Measurements from ENCODE around the gene HPS4. TPM values are rescaled to one million over a fixed set of nuclear protein-coding genes. Genes with fewer than 3 reads are reported as not detected.

HPS4 gene
- total RNA-seq, 2 experiments from 2014 or later, result 77.4 to 89.6 TPM

DNA sequence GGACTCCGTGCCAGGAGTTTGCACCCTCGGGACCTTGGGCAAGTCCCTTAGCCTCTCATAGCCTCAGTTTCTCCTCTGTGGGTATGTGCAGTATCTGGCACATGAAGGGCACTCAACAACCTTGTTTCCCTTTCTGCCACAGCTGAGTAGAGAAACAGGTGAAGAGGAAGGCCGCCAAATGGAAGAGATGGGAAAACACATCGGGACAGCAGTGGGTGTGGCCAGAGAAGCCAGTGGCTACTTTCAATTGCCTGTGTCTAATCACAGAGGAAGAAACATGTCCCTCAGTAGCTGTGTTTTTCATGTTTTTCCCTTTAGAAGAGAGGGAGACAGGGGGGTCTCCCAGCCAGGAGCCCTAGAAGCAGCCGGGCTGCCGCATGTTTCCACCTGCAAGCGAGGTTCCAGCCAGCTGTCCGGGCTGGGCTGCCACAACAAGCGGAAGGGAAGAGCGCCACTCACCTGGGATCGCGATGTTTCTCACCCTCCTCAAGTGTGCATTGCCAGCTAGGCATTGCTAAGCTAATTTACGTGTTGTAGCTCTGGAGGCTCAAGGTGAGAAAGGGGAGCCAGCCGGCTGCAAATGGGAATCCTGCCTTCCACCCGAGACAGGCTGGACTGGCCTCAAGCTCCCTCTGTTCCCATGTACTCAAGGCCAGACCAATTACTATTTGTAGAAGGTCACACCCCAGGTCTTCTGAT is 37.9 kb downstream of the HPS4 start:
- H3K36me3 ChIP-seq (ENCODE audit: insufficient read depth, low read length), result peaks cover 10% of the 10 kb centered on the region; the same call in 1 of the 2 replicates
- no TSS peak for BruUV-seq (replicated peaks)
- H2AFZ ChIP-seq (ENCODE audit: low read length), result no peak overlapping the region
- intact Hi-C loops (cut with micrococcal nuclease; ENCODE audit: unreplicated experiment), result no loop called here
- TF ChIP-seq, protein P1, sequence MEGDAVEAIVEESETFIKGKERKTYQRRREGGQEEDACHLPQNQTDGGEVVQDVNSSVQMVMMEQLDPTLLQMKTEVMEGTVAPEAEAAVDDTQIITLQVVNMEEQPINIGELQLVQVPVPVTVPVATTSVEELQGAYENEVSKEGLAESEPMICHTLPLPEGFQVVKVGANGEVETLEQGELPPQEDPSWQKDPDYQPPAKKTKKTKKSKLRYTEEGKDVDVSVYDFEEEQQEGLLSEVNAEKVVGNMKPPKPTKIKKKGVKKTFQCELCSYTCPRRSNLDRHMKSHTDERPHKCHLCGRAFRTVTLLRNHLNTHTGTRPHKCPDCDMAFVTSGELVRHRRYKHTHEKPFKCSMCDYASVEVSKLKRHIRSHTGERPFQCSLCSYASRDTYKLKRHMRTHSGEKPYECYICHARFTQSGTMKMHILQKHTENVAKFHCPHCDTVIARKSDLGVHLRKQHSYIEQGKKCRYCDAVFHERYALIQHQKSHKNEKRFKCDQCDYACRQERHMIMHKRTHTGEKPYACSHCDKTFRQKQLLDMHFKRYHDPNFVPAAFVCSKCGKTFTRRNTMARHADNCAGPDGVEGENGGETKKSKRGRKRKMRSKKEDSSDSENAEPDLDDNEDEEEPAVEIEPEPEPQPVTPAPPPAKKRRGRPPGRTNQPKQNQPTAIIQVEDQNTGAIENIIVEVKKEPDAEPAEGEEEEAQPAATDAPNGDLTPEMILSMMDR (conservative IDR thresholded peaks at IDR 0.05; ENCODE audit: low read length), result no peak
- TF ChIP-seq EZH2phosphoT487 (IDR thresholded peaks at IDR 0.05; ENCODE audit: borderline replicate concordance, low read depth, low read length), result no peak
- no peaks in the 10 kb centered on the region for H3K9me2 ChIP-seq (ENCODE audit: insufficient read depth, low read length)
- POLR2A ChIA-PET, result interaction anchor here (0.8 to 2.1 kb wide), 3 partner anchors 8 to 206 kb away, joined by 3 to 9 read pairs (median 3); no protein-coding TSS in a partner anchor
- no peaks in the 10 kb centered on the region for H4K20me1 ChIP-seq (ENCODE audit: insufficient read depth, low read length)
- no peak overlapping the region for H3K27ac ChIP-seq (ENCODE audit: low read depth, low read length, poor library complexity, severe bottlenecking)
- H3K79me2 ChIP-seq (ENCODE audit: insufficient read depth, low read depth, low read length), result no peaks in the 10 kb centered on the region
- H3K9me3 ChIP-seq (ENCODE audit: low read length), result no peaks in the 10 kb centered on the region
- no peak for DNase-seq (ENCODE audit: low spot score)
- H3K4me1 ChIP-seq (ENCODE audit: insufficient read depth, low read length, poor library complexity, severe bottlenecking), result no peaks in the 10 kb centered on the region
- CTCF ChIA-PET (ENCODE audit: unreplicated experiment), result no interaction called here
- no peak overlapping the region for H3K4me2 ChIP-seq (ENCODE audit: low read length)
- no peak overlapping the region for H3K4me3 ChIP-seq (ENCODE audit: low read depth, low read length, poor library complexity, severe bottlenecking)

DNA sequence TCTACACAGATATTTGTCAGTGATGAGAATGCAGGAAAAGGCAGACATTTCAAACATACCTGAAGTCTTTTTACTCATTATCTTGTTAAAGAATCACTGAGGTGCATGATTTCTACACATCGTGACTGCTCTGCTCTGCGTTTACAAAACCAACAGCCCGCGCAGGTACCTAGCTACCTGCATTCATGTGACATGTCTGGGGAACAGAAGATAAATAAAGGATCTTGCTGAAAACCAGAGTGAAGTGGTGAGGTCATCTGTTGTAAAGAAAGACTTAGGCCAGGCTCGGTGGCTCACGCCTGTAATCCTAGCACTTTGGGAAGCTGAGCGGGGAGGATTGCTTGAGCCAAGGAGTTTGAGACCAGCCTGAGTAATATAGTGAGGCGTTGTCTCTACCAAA is 38.8 kb downstream of the HPS4 start:
- BruUV-seq (replicated peaks), result no TSS peak
- H3K36me3 ChIP-seq (ENCODE audit: insufficient read depth, low read length), result 0 out of 2 replicates have a peak, but pooled peaks cover under 1% of the 10 kb centered on the region
- no peak overlapping the region for H3K4me2 ChIP-seq (ENCODE audit: low read length)
- DNase-seq (ENCODE audit: low spot score), result no peak
- no peak overlapping the region for H3K27ac ChIP-seq (ENCODE audit: low read depth, low read length, poor library complexity, severe bottlenecking)
- no peaks in the 10 kb centered on the region for H3K9me3 ChIP-seq (ENCODE audit: low read length)
- no peaks in the 10 kb centered on the region for H3K79me2 ChIP-seq (ENCODE audit: insufficient read depth, low read depth, low read length)
- TF ChIP-seq, protein P1 (conservative IDR thresholded peaks at IDR 0.05; ENCODE audit: low read length), result no peak
- no peak for TF ChIP-seq EZH2phosphoT487 (IDR thresholded peaks at IDR 0.05; ENCODE audit: borderline replicate concordance, low read depth, low read length)
- no peaks in the 10 kb centered on the region for H3K9me2 ChIP-seq (ENCODE audit: insufficient read depth, low read length)
- H3K4me3 ChIP-seq (ENCODE audit: low read depth, low read length, poor library complexity, severe bottlenecking), result no peak overlapping the region
- no peaks in the 10 kb centered on the region for H3K4me1 ChIP-seq (ENCODE audit: insufficient read depth, low read length, poor library complexity, severe bottlenecking)
- intact Hi-C loops (cut with micrococcal nuclease; ENCODE audit: unreplicated experiment), result no loop called here
- no peak overlapping the region for H2AFZ ChIP-seq (ENCODE audit: low read length)
- ChIA-PET POLR2A (interaction anchor here (0.5 to 1.2 kb wide), 2 partner anchors 34 to 1468 kb away, joined by 3 to 4 read pairs; no protein-coding TSS in a partner anchor), CTCF (ENCODE audit: unreplicated experiment) (no interaction called here)
- no peaks in the 10 kb centered on the region for H4K20me1 ChIP-seq (ENCODE audit: insufficient read depth, low read length)
